ENCODE data around the gene PPM1H.
"Not testable (repeated sequence)": the region's sequence is repeated elsewhere in the genome, so short reads cannot be mapped to it uniquely, and the experiment has no call there.

PPM1H gene

GRCh38 chr12:62879691-62880090 is 55.3 kb downstream of the PPM1H start:
- Mint-ChIP-seq H3K4me1 (peaks cover 8% of the 10 kb centered on the region), H3K27ac (no peak overlapping the region), H3K9me3 (peaks cover 2% of the 10 kb centered on the region), H3K4me3 (no peak overlapping the region), H3K27me3 (ENCODE audit: low read depth, poor library complexity) (no peaks in the 10 kb centered on the region), H3K36me3 (ENCODE audit: low read depth) (peaks cover 38% of the 10 kb centered on the region)
- DNase-seq, result no peak
- TF ChIP-seq CTCF (IDR thresholded peaks at IDR 0.05), result no peak

- H3K27me3 Mint-ChIP-seq (ENCODE audit: low read depth, poor library complexity); H3K4me1 Mint-ChIP-seq; H3K27ac Mint-ChIP-seq: not testable (repeated sequence)
Observed at GRCh38 chr12:62879228-62879627, 55.7 kb downstream of the PPM1H start.

GRCh38 chr12:62878211-62878610 is 56.7 kb downstream of the PPM1H start:
- Mint-ChIP-seq H3K27ac (no peak overlapping the region), H3K4me1 (no peaks in the 10 kb centered on the region), H3K4me3 (no peak overlapping the region), H3K36me3 (ENCODE audit: low read depth) (peaks cover 35% of the 10 kb centered on the region), H3K27me3 (ENCODE audit: low read depth, poor library complexity) (no peaks in the 10 kb centered on the region), H3K9me3 (no peaks in the 10 kb centered on the region)
- no peak for DNase-seq
- no peak for TF ChIP-seq CTCF (IDR thresholded peaks at IDR 0.05)

More at GRCh38 chr12:62879228-62879627, 55.7 kb downstream of the PPM1H start:
- not testable (repeated sequence) for H3K4me3 Mint-ChIP-seq, DNase-seq, H3K9me3 Mint-ChIP-seq
- peaks cover 35% of the 10 kb centered on the region for H3K36me3 Mint-ChIP-seq (ENCODE audit: low read depth)

- no peaks in the 10 kb centered on the region for H3K9me3 Mint-ChIP-seq
Observed at GRCh38 chr12:62876938-62877548, 57.9 kb downstream of the PPM1H start.

GRCh38 chr12:62873826-62874448 is 61.0 kb downstream of the PPM1H start:
- no peak overlapping the region for H3K4me3 Mint-ChIP-seq
- TF ChIP-seq CTCF (IDR thresholded peaks at IDR 0.05), result no peak

More at GRCh38 chr12:62876938-62877548, 57.9 kb downstream of the PPM1H start:
- H3K4me1 Mint-ChIP-seq, result no peaks in the 10 kb centered on the region
- TF ChIP-seq CTCF (IDR thresholded peaks at IDR 0.05), result no peak
- H3K4me3 Mint-ChIP-seq, result no peak overlapping the region
- H3K27me3 Mint-ChIP-seq (ENCODE audit: low read depth, poor library complexity), result no peaks in the 10 kb centered on the region
- no peak for DNase-seq
- no peak overlapping the region for H3K27ac Mint-ChIP-seq
- peaks cover 35% of the 10 kb centered on the region for H3K36me3 Mint-ChIP-seq (ENCODE audit: low read depth)

GRCh38 chr12:62873116-62873825 is 61.7 kb downstream of the PPM1H start:
- Mint-ChIP-seq H3K27ac (no peak overlapping the region), H3K9me3 (peaks cover 16% of the 10 kb centered on the region), H3K36me3 (ENCODE audit: low read depth) (peaks cover 33% of the 10 kb centered on the region), H3K27me3 (ENCODE audit: low read depth, poor library complexity) (peaks cover 2% of the 10 kb centered on the region), H3K4me3 (no peak overlapping the region), H3K4me1 (peaks cover 1% of the 10 kb centered on the region)
- DNase-seq, result no peak
- TF ChIP-seq CTCF (IDR thresholded peaks at IDR 0.05), result no peak

More at GRCh38 chr12:62873826-62874448, 61.0 kb downstream of the PPM1H start:
- Mint-ChIP-seq H3K36me3 (ENCODE audit: low read depth) (peaks cover 33% of the 10 kb centered on the region), H3K27ac (no peak overlapping the region), H3K9me3 (peaks cover 16% of the 10 kb centered on the region), H3K27me3 (ENCODE audit: low read depth, poor library complexity) (peaks cover 2% of the 10 kb centered on the region), H3K4me1 (no peaks in the 10 kb centered on the region)
- DNase-seq, result no peak
